Measurements from ENCODE around the gene CENPK. TPM values are rescaled to one million over a fixed set of nuclear protein-coding genes. Genes with fewer than 3 reads are reported as not detected.
"Not testable (repeated sequence)": the region's sequence is repeated elsewhere in the genome, so short reads cannot be mapped to it uniquely, and the experiment has no call there.

The CENPK gene
- polyA plus RNA-seq, 1 of the 3 experiments (the other 2 are of a cell fraction) = 5.4 TPM

DNA sequence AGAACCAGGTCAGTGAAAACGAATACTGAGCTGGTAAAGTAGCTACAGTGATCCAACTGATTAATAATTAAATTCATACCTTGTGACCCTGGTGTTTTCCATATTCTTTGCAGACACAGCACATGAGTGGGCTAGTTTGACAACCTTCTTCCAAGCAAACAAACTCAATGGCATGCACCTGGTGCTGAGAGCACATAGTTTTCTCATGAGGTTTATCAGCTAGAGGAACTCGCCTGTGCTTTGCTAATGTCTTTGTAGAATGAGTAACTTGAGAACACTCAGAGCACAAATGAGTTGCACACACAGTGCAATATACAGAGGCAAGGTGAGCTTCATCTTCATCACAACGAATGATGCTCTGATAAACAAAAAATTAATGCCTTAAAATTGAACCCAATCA lies 48.6 kb upstream of the CENPK start:
- POLR2A ChIA-PET = no interaction called here

DNA sequence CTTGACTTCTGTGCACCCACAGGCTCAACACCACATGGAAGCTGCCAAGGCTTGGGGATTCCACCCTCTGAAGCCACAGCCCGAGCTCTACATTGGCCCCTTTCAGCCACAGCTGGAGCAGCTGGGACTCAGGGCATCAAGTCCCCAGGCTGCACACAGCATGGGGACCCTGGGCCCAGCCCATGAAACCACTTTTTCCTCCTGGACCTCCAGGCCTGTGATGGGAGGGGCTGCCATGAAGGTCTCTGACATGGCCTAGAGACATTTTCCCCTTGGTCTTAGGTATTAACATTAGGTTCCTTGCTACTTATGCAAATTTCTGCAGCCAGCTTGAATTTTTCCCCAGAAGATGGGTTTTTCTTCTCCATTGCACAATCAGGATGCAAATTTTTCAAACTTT lies 38.8 kb upstream of the CENPK start:
- H3K36me3 ChIP-seq (replicated peaks in 1 of 2; ENCODE audit: control insufficient read depth in 1 of 2, insufficient read depth in 2 of 2, low read length in 1 of 2) = peaks cover 58 to 88% of the 10 kb centered on the region in 2 experiments

More for the DNA sequence above, 48.6 kb upstream of the CENPK start:
- Histone ChIP-seq H3K27ac (ENCODE audit: low read depth in 2 of 2, low read length in 1 of 2) (no peak overlapping the region), H3K4me2 (no peak overlapping the region), H4K20me1 (ENCODE audit: insufficient read depth) (no peaks in the 10 kb centered on the region), H3K9me2 (no peaks in the 10 kb centered on the region), H3K4me3 (ENCODE audit: low read depth in 2 of 2, low read length in 1 of 2) (no peak overlapping the region), H3K27me3 (ENCODE audit: insufficient read depth) (no peaks in the 10 kb centered on the region), H3K4me1 (ENCODE audit: control insufficient read depth in 1 of 2, insufficient read depth in 2 of 2, low read depth in 1 of 2, low read length in 1 of 2) (no peaks in the 10 kb centered on the region), H2AFZ (ENCODE audit: low read depth) (no peak overlapping the region), H3F3A (replicated peaks; ENCODE audit: insufficient read depth) (peaks cover 8% of the 10 kb centered on the region), H3K79me2 (ENCODE audit: insufficient read depth) (peaks cover 19% of the 10 kb centered on the region), H3K9me3 (no peaks in the 10 kb centered on the region), H3K9ac (no peak overlapping the region), H3K36me3 (replicated peaks in 1 of 2; ENCODE audit: control insufficient read depth in 1 of 2, insufficient read depth in 2 of 2, low read length in 1 of 2) (peaks cover 69 to 74% of the 10 kb centered on the region in 2 experiments)
- DNase-seq = no peak
- TF ChIP-seq, protein P1, sequence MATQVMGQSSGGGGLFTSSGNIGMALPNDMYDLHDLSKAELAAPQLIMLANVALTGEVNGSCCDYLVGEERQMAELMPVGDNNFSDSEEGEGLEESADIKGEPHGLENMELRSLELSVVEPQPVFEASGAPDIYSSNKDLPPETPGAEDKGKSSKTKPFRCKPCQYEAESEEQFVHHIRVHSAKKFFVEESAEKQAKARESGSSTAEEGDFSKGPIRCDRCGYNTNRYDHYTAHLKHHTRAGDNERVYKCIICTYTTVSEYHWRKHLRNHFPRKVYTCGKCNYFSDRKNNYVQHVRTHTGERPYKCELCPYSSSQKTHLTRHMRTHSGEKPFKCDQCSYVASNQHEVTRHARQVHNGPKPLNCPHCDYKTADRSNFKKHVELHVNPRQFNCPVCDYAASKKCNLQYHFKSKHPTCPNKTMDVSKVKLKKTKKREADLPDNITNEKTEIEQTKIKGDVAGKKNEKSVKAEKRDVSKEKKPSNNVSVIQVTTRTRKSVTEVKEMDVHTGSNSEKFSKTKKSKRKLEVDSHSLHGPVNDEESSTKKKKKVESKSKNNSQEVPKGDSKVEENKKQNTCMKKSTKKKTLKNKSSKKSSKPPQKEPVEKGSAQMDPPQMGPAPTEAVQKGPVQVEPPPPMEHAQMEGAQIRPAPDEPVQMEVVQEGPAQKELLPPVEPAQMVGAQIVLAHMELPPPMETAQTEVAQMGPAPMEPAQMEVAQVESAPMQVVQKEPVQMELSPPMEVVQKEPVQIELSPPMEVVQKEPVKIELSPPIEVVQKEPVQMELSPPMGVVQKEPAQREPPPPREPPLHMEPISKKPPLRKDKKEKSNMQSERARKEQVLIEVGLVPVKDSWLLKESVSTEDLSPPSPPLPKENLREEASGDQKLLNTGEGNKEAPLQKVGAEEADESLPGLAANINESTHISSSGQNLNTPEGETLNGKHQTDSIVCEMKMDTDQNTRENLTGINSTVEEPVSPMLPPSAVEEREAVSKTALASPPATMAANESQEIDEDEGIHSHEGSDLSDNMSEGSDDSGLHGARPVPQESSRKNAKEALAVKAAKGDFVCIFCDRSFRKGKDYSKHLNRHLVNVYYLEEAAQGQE (IDR thresholded peaks at IDR 0.05; ENCODE audit: low read depth, low read length) = no peak
- TF ChIP-seq ELF1 (IDR thresholded peaks at IDR 0.05) (no peak), GABPA (IDR thresholded peaks at IDR 0.05; ENCODE audit: low read depth) (no peak), RFX5 (IDR thresholded peaks at IDR 0.05; ENCODE audit: low read length) (no peak)
- TF ChIP-seq, protein P2, sequence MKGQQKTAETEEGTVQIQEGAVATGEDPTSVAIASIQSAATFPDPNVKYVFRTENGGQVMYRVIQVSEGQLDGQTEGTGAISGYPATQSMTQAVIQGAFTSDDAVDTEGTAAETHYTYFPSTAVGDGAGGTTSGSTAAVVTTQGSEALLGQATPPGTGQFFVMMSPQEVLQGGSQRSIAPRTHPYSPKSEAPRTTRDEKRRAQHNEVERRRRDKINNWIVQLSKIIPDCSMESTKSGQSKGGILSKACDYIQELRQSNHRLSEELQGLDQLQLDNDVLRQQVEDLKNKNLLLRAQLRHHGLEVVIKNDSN (IDR thresholded peaks at IDR 0.05; ENCODE audit: borderline replicate concordance, low read depth) = no peak
- 78% methylated on average over 3 of the region's 3 CpGs for WGBS (ENCODE audit: low lambda C conversion rate)
- CTCF ChIA-PET = interaction anchor here (1.5 to 1.6 kb wide), 2 partner anchors 9 to 12 kb away, joined by 3 to 5 read pairs; no protein-coding TSS in a partner anchor

DNA sequence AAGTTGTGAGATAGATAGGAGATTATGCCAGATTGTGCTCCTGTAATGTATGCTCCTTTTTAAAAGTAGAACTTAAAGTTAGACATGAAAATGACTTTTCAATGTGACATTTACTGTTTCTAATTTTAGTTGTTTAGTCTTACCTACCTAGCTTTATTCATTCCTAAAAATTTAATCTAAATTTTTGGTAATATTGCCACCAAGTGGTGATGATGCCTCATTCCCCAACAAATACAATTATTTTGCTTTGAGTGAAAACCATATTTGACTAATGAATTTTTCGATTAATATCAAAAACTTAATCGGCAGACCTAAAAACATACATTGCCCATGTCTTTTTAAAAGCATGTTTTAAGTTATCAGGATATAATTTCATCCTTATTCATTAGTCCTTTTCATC lies 25.7 kb upstream of the CENPK start:
- CTCF ChIA-PET = interaction anchor here (1.3 to 2.0 kb wide), 2 partner anchors 17 to 19 kb away, joined by 3 to 6 read pairs; no protein-coding TSS in a partner anchor
- no peak for DNase-seq
- WGBS (ENCODE audit: low lambda C conversion rate) = 83% methylated on average over 2 of the region's 2 CpGs

More for the DNA sequence above, 38.8 kb upstream of the CENPK start:
- H2AFZ ChIP-seq (ENCODE audit: low read depth); DNase-seq; H3K27ac ChIP-seq (ENCODE audit: low read depth in 2 of 2, low read length in 1 of 2); H3K9ac ChIP-seq; H3K4me2 ChIP-seq; H4K20me1 ChIP-seq (ENCODE audit: insufficient read depth); H3K9me3 ChIP-seq; CTCF ChIA-PET; H3K4me3 ChIP-seq (ENCODE audit: low read depth in 2 of 2, low read length in 1 of 2); H3F3A ChIP-seq (replicated peaks; ENCODE audit: insufficient read depth); H3K79me2 ChIP-seq (ENCODE audit: insufficient read depth); H3K9me2 ChIP-seq; POLR2A ChIA-PET; H3K27me3 ChIP-seq (ENCODE audit: insufficient read depth); H3K4me1 ChIP-seq (ENCODE audit: control insufficient read depth in 1 of 2, insufficient read depth in 2 of 2, low read depth in 1 of 2, low read length in 1 of 2): not testable (repeated sequence)
- WGBS (ENCODE audit: low lambda C conversion rate) = 100% methylated on average over 1 of the region's 1 CpG

More for the DNA sequence above, 25.7 kb upstream of the CENPK start:
- H3K9me2 ChIP-seq = no peaks in the 10 kb centered on the region
- TF ChIP-seq, protein P3, sequence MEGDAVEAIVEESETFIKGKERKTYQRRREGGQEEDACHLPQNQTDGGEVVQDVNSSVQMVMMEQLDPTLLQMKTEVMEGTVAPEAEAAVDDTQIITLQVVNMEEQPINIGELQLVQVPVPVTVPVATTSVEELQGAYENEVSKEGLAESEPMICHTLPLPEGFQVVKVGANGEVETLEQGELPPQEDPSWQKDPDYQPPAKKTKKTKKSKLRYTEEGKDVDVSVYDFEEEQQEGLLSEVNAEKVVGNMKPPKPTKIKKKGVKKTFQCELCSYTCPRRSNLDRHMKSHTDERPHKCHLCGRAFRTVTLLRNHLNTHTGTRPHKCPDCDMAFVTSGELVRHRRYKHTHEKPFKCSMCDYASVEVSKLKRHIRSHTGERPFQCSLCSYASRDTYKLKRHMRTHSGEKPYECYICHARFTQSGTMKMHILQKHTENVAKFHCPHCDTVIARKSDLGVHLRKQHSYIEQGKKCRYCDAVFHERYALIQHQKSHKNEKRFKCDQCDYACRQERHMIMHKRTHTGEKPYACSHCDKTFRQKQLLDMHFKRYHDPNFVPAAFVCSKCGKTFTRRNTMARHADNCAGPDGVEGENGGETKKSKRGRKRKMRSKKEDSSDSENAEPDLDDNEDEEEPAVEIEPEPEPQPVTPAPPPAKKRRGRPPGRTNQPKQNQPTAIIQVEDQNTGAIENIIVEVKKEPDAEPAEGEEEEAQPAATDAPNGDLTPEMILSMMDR (IDR thresholded peaks at IDR 0.05) = peak; percentile 46
- no peak for TF ChIP-seq SIN3A (IDR thresholded peaks at IDR 0.05; ENCODE audit: borderline replicate concordance, low read depth, low read length)
- TF ChIP-seq EZH2phosphoT487 (IDR thresholded peaks at IDR 0.05; ENCODE audit: borderline replicate concordance, low read depth) = no peak
- no peak for TF ChIP-seq RCOR1 (IDR thresholded peaks at IDR 0.05; ENCODE audit: low read length)
- no peak for TF ChIP-seq MEF2A (IDR thresholded peaks at IDR 0.05; ENCODE audit: borderline replicate concordance, low read depth)
- H3K79me2 ChIP-seq (ENCODE audit: insufficient read depth) = no peaks in the 10 kb centered on the region
- H3K27me3 ChIP-seq (ENCODE audit: insufficient read depth) = no peaks in the 10 kb centered on the region
- no peak overlapping the region for H3K4me2 ChIP-seq
- H3K27ac ChIP-seq (ENCODE audit: low read depth in 2 of 2, low read length in 1 of 2) = no peak overlapping the region
- no peaks in the 10 kb centered on the region for H3K9me3 ChIP-seq
- no peak overlapping the region for H3K9ac ChIP-seq
- peaks cover 29% of the 10 kb centered on the region for H3F3A ChIP-seq (replicated peaks; ENCODE audit: insufficient read depth)
- peaks cover 84 to 90% of the 10 kb centered on the region in 2 experiments for H3K36me3 ChIP-seq (replicated peaks in 1 of 2; ENCODE audit: control insufficient read depth in 1 of 2, insufficient read depth in 2 of 2, low read length in 1 of 2)
- H4K20me1 ChIP-seq (ENCODE audit: insufficient read depth) = no peaks in the 10 kb centered on the region
- no peak overlapping the region for H2AFZ ChIP-seq (ENCODE audit: low read depth)
- no peaks in the 10 kb centered on the region for H3K4me1 ChIP-seq (ENCODE audit: control insufficient read depth in 1 of 2, insufficient read depth in 2 of 2, low read depth in 1 of 2, low read length in 1 of 2)
- POLR2A ChIA-PET = no interaction called here
- no peak overlapping the region for H3K4me3 ChIP-seq (ENCODE audit: low read depth in 2 of 2, low read length in 1 of 2)

Data from SK-N-SH (cell line).